IPS DF 6.9 (cell line): ENCODE measurements around the gene RNF126.
"Not testable (repeated sequence)": the region's sequence is repeated elsewhere in the genome, so short reads cannot be mapped to it uniquely, and the experiment has no call there.

Experiments
- DNase-seq: peaks from one replicate; pipeline ENCODE4 v3.0.0-alpha.2; 2013; ENCODE audit warnings: low read depth, low spot score
- H3K27ac ChIP-seq: one replicate; pipeline ENCODE4 v1.5.1; 2013; ENCODE audit warnings: low read length, control low read depth
- H3K27me3 ChIP-seq: 2 replicates; pipeline ENCODE4 v1.6.1; 2013; ENCODE audit warnings: mild to moderate bottlenecking, low read length; ENCODE audit not compliant: control insufficient read depth, insufficient read depth
- H3K36me3 ChIP-seq: 2 replicates; pipeline ENCODE4 v1.6.1; 2013; ENCODE audit warnings: low read length; ENCODE audit not compliant: control insufficient read depth, insufficient read depth
- H3K4me1 ChIP-seq: 2 replicates; pipeline ENCODE4 v1.6.1; 2013; ENCODE audit warnings: low read length; ENCODE audit not compliant: control insufficient read depth, insufficient read depth
- H3K4me3 ChIP-seq: 2 replicates; pipeline ENCODE4 v1.5.1; 2013; ENCODE audit warnings: mild to moderate bottlenecking, low read length
- H3K9me3 ChIP-seq: 2 replicates; pipeline ENCODE4 v1.6.1; 2013; ENCODE audit warnings: low read length, inconsistent platforms; ENCODE audit not compliant: control insufficient read depth, insufficient read depth
- WGBS: extraction: QIAGEN DNeasy Blood & Tissue Kit; methylation state at CpG from one replicate; pipeline ENCODE4 v1.1.7; 2013; ENCODE audit warnings: mixed read lengths, missing lambda C conversion rate; ENCODE audit not compliant: insufficient read length, insufficient coverage; 5-methylcytosine and 5-hydroxymethylcytosine counted together

The RNF126 gene

DNA sequence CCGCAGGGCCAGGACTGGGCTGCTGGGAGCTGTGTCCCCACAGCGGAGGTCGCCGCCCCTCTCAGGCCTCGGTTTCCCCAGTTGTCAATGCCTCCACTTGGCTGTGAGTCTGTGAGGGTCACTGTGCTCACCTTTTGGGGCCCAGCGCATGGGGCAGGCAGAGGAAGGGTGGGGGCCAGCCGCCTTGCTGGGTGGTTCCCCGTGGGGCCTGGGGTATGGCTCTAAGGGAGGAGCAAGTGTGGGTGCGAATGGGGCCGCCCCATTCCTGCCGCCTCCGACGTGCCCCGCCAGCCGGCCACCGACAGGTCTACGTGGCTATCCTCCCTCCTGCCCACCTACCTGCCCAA lies 24.1 kb downstream of the RNF126 start:
- Histone ChIP-seq H3K27me3 (no peaks in the 10 kb centered on the region), H3K9me3 (no peaks in the 10 kb centered on the region), H3K4me3 (no peak overlapping the region; the same call in 1 of the 2 replicates), H3K27ac (no peak overlapping the region), H3K36me3 (no peaks in the 10 kb centered on the region; the same call in 1 of the 2 replicates), H3K4me1 (peaks cover 1% of the 10 kb centered on the region; the same call in 1 of the 2 replicates)
- WGBS: no CpG with 5 or more reads among the region's 17 CpGs
- no peak for DNase-seq

DNA sequence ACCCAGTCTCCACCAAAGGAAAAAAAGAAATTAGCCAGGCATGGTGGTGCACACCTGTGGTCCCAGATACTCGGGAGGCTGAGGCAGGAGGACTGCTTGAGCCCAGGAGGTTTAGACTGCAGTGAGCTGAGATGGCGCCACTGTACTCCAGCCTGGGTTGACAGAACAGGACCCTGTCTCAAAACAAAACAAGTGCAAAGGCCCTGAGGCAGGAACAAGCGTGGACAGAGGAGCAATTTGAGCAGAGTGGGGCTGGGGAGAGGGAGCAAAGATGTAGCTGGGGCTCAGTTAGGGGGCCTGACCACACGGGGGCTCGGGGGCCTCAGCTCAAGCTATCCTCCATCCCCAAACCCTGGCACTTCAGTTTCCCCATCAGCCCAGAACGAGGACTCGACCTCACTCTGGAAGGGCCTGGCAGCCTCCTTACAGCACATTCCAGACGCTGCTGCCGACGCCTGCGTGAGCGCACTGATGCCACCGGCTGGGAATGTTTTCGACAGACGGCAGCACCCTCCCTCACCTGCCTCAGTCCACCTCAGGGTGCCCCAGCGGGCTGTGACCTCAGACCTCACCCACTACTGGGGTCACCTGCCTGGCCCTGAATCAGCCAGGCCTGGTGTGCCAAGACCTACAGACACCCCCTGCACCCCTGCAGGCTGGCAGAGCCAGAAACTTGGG lies 27.9 kb downstream of the RNF126 start:
- Histone ChIP-seq H3K4me3 (no peak overlapping the region), H3K36me3 (peaks cover 4% of the 10 kb centered on the region; the same call in 1 of the 2 replicates), H3K27me3 (no peaks in the 10 kb centered on the region), H3K9me3 (no peaks in the 10 kb centered on the region), H3K27ac (no peak overlapping the region), H3K4me1 (peaks cover 1% of the 10 kb centered on the region; the same call in 1 of the 2 replicates)
- WGBS: no CpG with 5 or more reads among the region's 16 CpGs
- DNase-seq: no peak

DNA sequence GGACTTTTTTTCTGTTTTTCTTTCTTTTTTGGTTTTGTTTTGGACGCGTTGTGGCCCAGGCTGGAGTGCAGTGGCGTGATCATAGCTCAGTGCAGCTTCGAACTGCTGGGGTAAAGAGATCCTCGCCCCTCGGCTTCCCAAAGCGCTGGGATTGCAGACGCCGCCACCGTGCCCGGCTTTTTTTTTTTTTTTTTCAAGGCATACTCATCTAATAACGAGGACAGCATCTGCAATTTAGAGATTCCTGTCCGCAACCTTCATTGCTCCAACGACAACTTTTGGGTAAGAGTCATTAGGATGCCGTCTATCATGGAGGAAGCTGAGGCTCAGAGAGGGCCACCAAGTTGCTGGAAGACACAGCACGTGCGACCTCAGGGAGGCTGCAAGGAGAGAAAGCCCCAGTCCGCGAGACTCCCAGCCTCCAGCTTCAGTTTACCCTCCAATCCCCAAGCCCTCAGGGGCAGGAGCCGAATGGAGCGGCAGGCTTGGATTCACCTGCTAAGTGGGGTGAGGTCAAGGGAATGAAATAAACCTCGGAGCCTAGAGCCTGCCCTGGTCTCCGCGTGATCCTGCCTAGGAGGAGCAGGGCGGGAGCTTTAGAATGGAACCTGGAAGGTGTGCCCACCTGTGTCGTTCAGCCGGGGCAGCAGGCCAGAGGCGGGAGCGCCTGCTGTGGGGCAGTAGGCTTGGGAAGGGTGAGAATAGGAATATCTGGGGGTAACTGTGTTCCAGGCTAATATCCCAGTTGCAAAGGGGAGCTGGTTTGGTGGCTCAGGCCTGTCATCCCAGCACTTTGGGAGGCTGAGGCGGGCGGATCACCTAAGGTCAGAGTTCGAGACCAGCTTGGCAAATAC lies 29.0 kb downstream of the RNF126 start:
- Histone ChIP-seq H3K4me3 (peak overlapping the region; percentile 69; the same call in 1 of the 2 replicates), H3K4me1 (peaks cover 1% of the 10 kb centered on the region; the same call in 1 of the 2 replicates), H3K9me3 (no peaks in the 10 kb centered on the region), H3K27ac (no peak overlapping the region), H3K27me3 (no peaks in the 10 kb centered on the region), H3K36me3 (peaks cover 5% of the 10 kb centered on the region; the same call in 1 of the 2 replicates)
- no peak for DNase-seq
- WGBS: no CpG with 5 or more reads among the region's 32 CpGs

DNA sequence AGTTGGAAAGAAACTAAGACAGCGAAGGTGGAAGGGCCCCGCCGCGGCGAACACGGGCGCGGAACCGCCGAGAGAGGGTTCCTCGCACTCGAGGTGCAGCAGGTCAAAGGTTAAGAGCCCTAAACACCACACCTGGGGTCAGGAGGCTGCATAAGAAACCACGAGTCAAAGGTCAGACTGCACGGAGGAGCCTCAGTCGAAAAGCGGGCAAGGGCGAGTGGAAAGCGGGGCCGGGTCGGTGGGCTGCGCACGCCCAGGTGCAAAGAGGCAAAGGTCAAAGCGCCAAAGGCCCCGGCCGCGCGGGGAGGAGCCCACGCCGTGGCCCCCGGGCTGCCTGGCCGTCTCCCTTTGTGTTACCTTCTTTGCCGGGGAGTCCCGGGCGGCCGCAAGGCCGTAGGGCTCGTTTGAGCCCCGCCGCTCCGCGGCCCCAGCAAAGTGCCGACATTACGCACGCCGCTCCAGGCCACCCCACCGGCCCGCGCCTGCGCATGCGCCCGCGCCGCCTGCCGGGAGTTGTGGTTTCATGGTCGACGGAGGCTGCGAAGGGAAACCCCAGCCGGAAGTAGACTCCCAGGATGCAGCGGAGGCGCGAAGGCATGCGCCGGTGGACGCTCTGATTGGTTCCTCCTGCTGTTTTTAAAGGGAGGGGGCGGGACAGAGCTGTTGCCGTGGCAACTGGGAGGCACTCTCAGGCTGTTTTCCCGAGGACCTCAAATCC lies 29.8 kb downstream of the RNF126 start, which contains the start of gene POLRMT:
Gene POLRMT, minus strand, starts transcription at position 470 of the 718 bp plus-strand sequence. Its CDS starts 25 bp downstream, at position 445.
- H3K27ac ChIP-seq: no peak within 1 kb of the TSS
- no peaks in the 10 kb centered on the region for H3K9me3 ChIP-seq

DNA sequence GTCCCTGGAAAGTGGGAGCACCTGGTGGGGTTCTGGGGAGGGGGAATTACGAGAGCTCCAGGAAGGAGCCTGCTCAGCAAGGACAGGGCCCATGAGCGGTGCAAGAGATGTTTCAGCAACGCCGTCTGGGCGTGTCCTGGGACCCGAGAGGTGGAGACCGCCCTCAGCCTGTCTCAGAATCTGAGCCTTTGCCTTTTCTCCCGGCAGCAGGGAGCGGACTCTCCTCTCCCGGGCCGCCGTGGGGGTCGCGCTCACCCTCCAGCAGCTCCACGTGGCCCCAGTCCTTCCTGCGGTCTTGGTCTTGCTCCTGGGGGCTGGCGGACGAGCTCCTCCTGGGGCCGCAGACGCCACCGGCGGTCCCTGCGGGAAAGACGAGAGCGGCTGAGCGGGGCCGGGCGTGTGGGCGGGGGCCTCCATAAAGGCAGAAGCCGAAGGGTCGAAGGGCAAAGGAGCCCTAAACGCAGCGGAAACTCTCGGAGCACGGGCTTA lies 30.4 kb downstream of the RNF126 start:
- DNase-seq: no peak
- H3K4me3 ChIP-seq: peak overlapping the region; percentile 61; the same call in 1 of the 2 replicates
- H3K27ac ChIP-seq: no peak overlapping the region
- H3K4me1 ChIP-seq: peaks cover 1% of the 10 kb centered on the region; the same call in 1 of the 2 replicates
- H3K36me3 ChIP-seq: peaks cover 6% of the 10 kb centered on the region; the same call in 1 of the 2 replicates
- H3K27me3 ChIP-seq: no peaks in the 10 kb centered on the region
- H3K9me3 ChIP-seq: no peaks in the 10 kb centered on the region
- WGBS: no CpG with 5 or more reads among the region's 35 CpGs

More for the DNA sequence above, 29.8 kb downstream of the RNF126 start, which contains the start of gene POLRMT:
- Histone ChIP-seq H3K4me3 (peak within 1 kb of the TSS; percentile 69), H3K36me3 (peaks cover 6% of the 10 kb centered on the region; the same call in 1 of the 2 replicates), H3K4me1 (peaks cover 1% of the 10 kb centered on the region; the same call in 1 of the 2 replicates), H3K27me3 (no peaks in the 10 kb centered on the region)
- DNase-seq: peak; percentile 95
- no CpG with 5 or more reads among the region's 67 CpGs for WGBS

DNA sequence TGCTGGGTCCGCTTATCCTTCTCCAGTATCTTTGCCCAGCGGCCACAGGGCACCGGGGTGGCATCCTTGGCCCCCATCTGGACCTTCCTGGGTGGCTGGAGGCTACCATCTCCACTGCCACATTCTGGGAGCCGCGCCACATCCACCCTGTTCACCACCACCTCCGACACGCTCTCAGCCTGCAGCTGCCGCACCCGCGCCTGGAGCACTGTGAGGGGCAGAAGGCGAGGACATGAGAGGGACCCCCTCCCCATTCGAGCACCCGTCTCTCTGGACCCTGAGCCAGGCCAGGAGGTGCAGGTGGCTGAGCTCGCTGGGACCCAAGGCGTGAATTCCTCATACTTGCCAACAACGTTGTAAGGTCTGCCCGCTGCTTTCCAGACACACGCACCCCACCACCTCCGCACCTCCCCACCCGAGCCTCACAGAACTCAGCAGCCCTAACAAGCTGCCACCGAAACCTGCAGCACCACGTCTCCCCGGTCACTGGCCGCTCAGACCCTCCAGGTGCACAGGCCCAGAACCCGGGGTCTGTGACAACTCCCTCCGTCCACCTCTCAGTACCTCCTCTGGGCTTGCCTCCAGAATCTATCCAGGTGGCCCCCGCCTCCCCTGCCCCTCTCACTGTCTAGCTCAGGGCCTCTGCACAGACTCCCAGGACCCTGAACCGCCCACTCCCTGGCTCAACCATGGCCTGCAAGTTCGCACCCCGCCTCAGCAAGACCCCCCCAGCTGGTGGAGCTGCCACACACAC lies 32.9 kb downstream of the RNF126 start:
- Histone ChIP-seq H3K4me1 (peaks cover 1% of the 10 kb centered on the region; the same call in 1 of the 2 replicates), H3K36me3 (peaks cover 6% of the 10 kb centered on the region; the same call in 1 of the 2 replicates), H3K27ac (no peak overlapping the region), H3K4me3 (no peak overlapping the region), H3K9me3 (no peaks in the 10 kb centered on the region), H3K27me3 (no peaks in the 10 kb centered on the region)
- no peak for DNase-seq
- WGBS: no CpG with 5 or more reads among the region's 30 CpGs

DNA sequence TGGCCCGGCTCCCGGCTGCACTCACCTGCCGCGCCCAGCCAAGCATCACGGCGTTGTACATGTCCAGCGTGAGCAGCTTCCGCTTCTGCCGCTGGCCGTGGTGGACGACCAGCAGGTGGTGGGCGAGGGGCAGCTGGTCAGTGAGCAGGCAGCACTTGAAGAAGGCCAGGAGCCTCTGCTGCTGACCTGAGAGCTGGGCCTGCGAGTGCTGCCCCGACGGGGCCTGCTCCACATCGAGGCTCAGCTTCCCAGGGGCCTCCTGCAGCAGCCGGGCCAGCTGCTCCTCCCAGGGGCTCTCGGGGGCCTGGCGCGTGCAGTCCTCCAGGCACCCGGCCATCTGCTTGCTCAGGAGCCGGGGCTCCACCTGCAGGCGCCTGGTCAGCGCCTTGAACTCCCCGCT lies 33.5 kb downstream of the RNF126 start:
- H3K9me3 ChIP-seq, H3K4me3 ChIP-seq, DNase-seq, H3K27me3 ChIP-seq, H3K36me3 ChIP-seq, H3K4me1 ChIP-seq, H3K27ac ChIP-seq: not testable (repeated sequence)
- WGBS: no CpG with 5 or more reads among the region's 25 CpGs

DNA sequence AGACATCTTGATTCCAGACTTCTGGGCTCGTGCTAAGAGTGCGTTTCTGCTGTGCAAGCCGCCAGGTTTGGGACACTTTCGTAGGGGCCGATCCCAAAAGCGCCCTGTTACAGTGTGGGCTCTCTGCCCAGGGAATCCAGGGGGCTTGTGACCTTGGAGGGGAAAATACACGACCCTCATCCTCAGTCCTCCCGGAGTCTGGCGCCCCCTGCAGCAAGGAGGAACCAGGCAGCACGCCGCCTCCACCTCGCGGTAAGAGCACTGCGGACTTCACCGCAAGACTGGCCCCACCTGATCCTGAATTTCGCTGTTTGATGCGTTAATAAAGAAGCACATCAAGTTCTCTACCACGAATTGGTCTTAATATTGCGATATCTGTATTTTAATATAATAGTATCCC lies 34.8 kb downstream of the RNF126 start:
- H3K4me1 ChIP-seq: no peaks in the 10 kb centered on the region
- peaks cover 10% of the 10 kb centered on the region for H3K36me3 ChIP-seq
- no peak overlapping the region for H3K27ac ChIP-seq
- no peaks in the 10 kb centered on the region for H3K9me3 ChIP-seq
- no peak for DNase-seq
- no peak overlapping the region for H3K4me3 ChIP-seq
- no peaks in the 10 kb centered on the region for H3K27me3 ChIP-seq
- no CpG with 5 or more reads among the region's 19 CpGs for WGBS

DNA sequence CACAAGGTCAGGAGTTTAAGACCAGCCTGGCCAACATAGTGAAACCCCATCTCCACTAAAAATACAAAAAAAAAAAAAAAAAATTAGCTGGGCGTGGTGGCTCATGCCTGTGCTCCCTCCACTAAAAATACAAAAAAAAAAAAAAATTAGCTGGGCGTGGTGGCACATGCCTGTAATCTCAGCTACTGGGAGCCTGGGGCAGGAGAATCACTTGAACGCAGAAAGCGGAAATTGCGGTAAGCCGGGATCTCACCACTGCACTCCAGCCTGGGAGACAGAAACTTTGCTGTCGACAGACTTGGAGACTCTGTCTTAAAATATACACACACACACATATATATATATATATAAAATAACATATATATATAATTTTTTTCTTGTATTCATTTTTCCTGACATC lies 36.4 kb downstream of the RNF126 start:
- H3K27ac ChIP-seq, H3K4me3 ChIP-seq, H3K27me3 ChIP-seq, H3K4me1 ChIP-seq, DNase-seq, H3K9me3 ChIP-seq: not testable (repeated sequence)
- WGBS: no CpG with 5 or more reads among the region's 7 CpGs
- peaks cover 24% of the 10 kb centered on the region for H3K36me3 ChIP-seq
